ENCODE results near the gene GRIPAP1. TPM values are rescaled to one million over a fixed set of nuclear protein-coding genes. Genes with fewer than 3 reads are reported as not detected.

Gene GRIPAP1
- total and polyA plus RNA-seq, 7 donors, result 14.4 to 63.1 (median 26.0) TPM

GRCh38 chrX:48997865-48998264, 4.2 kb downstream of the GRIPAP1 start:
- H3K36me3 ChIP-seq, result peaks cover 0 to 15% (median 4%) of the 10 kb centered on the region in 4 donors
- intact Hi-C loops (cut with DNase I), result no loop called here
- WGBS, 2 donors, result 88% methylated on average over 1 of the region's 1 CpG

GRCh38 chrX:48997455-48997854, 4.6 kb downstream of the GRIPAP1 start:
- WGBS, 2 donors, result 95 to 96% methylated on average over 3 of the region's 3 CpGs
- peaks cover 0 to 18% (median 4%) of the 10 kb centered on the region in 4 donors for H3K36me3 ChIP-seq
- TF ChIP-seq CTCF (IDR thresholded peaks at IDR 0.05) (no peak), POLR2A (IDR thresholded peaks at IDR 0.05) (no peak), POLR2AphosphoS5 (IDR thresholded peaks at IDR 0.05) (no peak), EP300 (IDR thresholded peaks at IDR 0.05) (no peak)
- H3K4me3 ChIP-seq, result no peak overlapping the region
- H3K27ac ChIP-seq, result no peak overlapping the region
- no peaks in the 10 kb centered on the region for H3K9me3 ChIP-seq
- intact Hi-C loops (cut with DNase I), result no loop called here
- no peak for DNase-seq
- H3K27me3 ChIP-seq, result no peaks in the 10 kb centered on the region
- peaks cover 0 to 9% (median 6%) of the 10 kb centered on the region in 4 donors for H3K4me1 ChIP-seq

More at GRCh38 chrX:48997865-48998264, 4.2 kb downstream of the GRIPAP1 start:
- Histone ChIP-seq H3K4me1 (peaks cover 0 to 9% (median 6%) of the 10 kb centered on the region in 4 donors), H3K4me3 (no peak overlapping the region), H3K27ac (no peak overlapping the region), H3K9me3 (no peaks in the 10 kb centered on the region), H3K27me3 (no peaks in the 10 kb centered on the region)
- no peak for DNase-seq
- TF ChIP-seq POLR2AphosphoS5 (IDR thresholded peaks at IDR 0.05), result no peak
- TF ChIP-seq POLR2A (IDR thresholded peaks at IDR 0.05), result no peak
- no peak for TF ChIP-seq CTCF (IDR thresholded peaks at IDR 0.05)
- TF ChIP-seq EP300 (IDR thresholded peaks at IDR 0.05), result no peak

- no peak for TF ChIP-seq CTCF (IDR thresholded peaks at IDR 0.05)
- no peak for TF ChIP-seq POLR2A (IDR thresholded peaks at IDR 0.05)
- TF ChIP-seq POLR2AphosphoS5 (IDR thresholded peaks at IDR 0.05), result no peak
- no peak for TF ChIP-seq EP300 (IDR thresholded peaks at IDR 0.05)
- no peaks in the 10 kb centered on the region for H3K9me3 ChIP-seq
- no peak overlapping the region for H3K4me3 ChIP-seq
- H3K36me3 ChIP-seq, result peaks cover 0 to 18% (median 4%) of the 10 kb centered on the region in 4 donors
- no peaks in the 10 kb centered on the region for H3K27me3 ChIP-seq
- DNase-seq, result no peak
- H3K4me1 ChIP-seq, result peaks cover 0 to 9% (median 6%) of the 10 kb centered on the region in 4 donors
- intact Hi-C loops (cut with DNase I), result no loop called here
- no peak overlapping the region for H3K27ac ChIP-seq
- 82 to 94% methylated on average over 6 of the region's 6 CpGs for WGBS, 2 donors
Measured at GRCh38 chrX:48996969-48997368, 5.1 kb downstream of the GRIPAP1 start.

- Histone ChIP-seq H3K9me3 (no peaks in the 10 kb centered on the region), H3K36me3 (peaks cover 0 to 38% (median 4%) of the 10 kb centered on the region in 4 donors), H3K27ac (no peak overlapping the region), H3K4me3 (no peak overlapping the region), H3K4me1 (no peaks in the 10 kb centered on the region), H3K27me3 (no peaks in the 10 kb centered on the region)
- peak; percentile 2 for DNase-seq
- TF ChIP-seq POLR2A (IDR thresholded peaks at IDR 0.05) (no peak), EP300 (IDR thresholded peaks at IDR 0.05) (no peak), POLR2AphosphoS5 (IDR thresholded peaks at IDR 0.05) (no peak), CTCF (IDR thresholded peaks at IDR 0.05) (no peak)
- intact Hi-C loops (cut with DNase I), result no loop called here
Measured at GRCh38 chrX:48992341-48992740, 9.7 kb downstream of the GRIPAP1 start.

GRCh38 chrX:48989483-48989882, 12.6 kb downstream of the GRIPAP1 start:
- 84 to 85% methylated on average over 4 of the region's 4 CpGs for WGBS, 2 donors
- no peak for TF ChIP-seq CTCF (IDR thresholded peaks at IDR 0.05)
- TF ChIP-seq POLR2AphosphoS5 (IDR thresholded peaks at IDR 0.05), result no peak
- TF ChIP-seq EP300 (IDR thresholded peaks at IDR 0.05), result no peak
- peak; percentile 54 for DNase-seq
- no peak overlapping the region for H3K27ac ChIP-seq
- no peak overlapping the region for H3K4me3 ChIP-seq
- H3K27me3 ChIP-seq, result no peaks in the 10 kb centered on the region
- H3K36me3 ChIP-seq, result peaks cover 0 to 47% (median 2%) of the 10 kb centered on the region in 4 donors
- intact Hi-C loops (cut with DNase I), result no loop called here
- no peaks in the 10 kb centered on the region for H3K4me1 ChIP-seq
- H3K9me3 ChIP-seq, result no peaks in the 10 kb centered on the region
